ENCODE measurements around the gene SPRYD3.

SPRYD3 gene

GRCh38 chr12:53063708-53064612, 15.2 kb downstream of the SPRYD3 start:
- DNase-seq (ENCODE audit: low spot score): no peak

DNA sequence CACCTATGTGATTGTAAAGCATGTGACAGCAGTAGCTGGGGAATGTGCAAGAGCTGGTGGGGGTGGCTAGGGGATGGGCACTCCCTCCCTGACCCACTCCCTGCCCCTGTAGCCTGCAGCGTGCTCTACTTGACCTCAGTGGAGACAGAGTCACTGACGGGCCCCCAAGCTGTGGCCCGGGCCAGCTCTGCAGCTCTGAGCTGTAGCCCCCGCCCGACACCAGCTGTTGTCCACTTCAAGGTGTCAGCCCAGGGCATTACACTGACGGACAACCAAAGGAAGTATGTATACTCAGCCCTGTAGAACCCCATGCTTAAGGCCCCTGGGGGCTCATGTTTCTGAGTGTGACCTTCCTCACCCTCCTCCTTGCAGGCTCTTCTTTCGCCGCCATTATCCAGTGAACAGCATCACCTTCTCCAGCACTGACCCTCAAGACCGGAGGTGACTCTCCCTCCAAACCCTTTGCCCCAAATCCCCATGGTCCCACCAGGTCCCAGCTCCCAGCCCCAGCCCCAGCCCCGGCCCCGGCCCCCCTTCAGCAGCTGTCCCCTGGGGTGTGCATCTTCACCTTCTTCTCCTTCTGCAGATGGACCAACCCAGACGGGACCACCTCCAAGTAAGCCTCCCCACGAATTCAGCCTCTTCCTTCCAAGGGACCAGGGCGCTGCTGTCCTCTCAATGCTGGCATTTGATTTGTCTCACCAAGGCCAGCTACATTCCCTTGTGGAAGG, 16.0 kb downstream of the SPRYD3 start:
- no peak for DNase-seq (ENCODE audit: low spot score)

DNA sequence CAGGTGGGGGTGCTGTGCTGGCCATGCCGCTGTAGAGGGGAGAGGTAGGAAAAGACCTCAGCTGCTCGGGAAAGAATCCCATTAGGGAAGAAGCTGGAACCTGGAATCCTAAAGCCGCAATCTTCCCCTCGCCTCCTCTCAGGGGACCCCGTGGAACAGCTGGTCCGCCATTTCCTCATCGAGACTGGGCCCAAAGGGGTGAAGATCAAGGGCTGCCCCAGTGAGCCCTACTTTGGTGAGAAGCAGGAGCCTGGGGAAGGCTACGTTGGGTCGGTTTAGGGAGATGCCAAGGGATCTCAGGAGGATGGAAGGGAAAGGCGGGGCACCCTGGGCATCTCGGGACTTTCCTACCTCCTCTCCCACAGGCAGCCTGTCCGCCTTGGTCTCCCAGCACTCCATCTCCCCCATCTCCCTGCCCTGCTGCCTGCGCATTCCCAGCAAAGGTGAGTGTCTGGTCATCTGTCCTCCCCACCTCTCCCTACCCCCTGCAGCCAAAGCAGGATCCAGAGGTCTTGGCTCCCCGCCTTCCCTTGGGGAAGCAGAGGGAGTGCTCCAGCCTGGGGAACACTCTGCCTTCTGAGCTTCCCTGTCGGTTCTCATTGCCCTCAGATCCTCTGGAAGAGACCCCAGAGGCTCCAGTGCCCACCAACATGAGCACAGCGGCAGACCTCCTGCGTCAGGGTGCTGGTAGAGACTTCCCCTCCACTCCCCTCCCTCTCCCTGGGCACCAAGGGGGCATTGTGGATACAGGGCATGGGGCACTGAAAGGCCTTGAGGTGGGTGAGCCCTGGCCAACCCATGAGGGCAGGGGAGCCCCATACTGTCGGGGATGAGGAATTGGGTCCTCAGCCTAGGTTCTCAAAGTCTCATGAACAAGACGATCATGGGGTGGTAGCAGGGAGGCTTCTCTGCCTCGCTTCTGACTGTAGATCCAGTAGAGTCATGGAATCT, 16.9 kb downstream of the SPRYD3 start:
- no peak for DNase-seq (ENCODE audit: low spot score)

- no peak for DNase-seq (ENCODE audit: low spot score)
These were observed 17.7 kb downstream of the SPRYD3 start for GRCh38 chr12:53061404-53062010.

- no peak for DNase-seq (ENCODE audit: low spot score)
These were observed 18.4 kb downstream of the SPRYD3 start for GRCh38 chr12:53060721-53061276.

DNA sequence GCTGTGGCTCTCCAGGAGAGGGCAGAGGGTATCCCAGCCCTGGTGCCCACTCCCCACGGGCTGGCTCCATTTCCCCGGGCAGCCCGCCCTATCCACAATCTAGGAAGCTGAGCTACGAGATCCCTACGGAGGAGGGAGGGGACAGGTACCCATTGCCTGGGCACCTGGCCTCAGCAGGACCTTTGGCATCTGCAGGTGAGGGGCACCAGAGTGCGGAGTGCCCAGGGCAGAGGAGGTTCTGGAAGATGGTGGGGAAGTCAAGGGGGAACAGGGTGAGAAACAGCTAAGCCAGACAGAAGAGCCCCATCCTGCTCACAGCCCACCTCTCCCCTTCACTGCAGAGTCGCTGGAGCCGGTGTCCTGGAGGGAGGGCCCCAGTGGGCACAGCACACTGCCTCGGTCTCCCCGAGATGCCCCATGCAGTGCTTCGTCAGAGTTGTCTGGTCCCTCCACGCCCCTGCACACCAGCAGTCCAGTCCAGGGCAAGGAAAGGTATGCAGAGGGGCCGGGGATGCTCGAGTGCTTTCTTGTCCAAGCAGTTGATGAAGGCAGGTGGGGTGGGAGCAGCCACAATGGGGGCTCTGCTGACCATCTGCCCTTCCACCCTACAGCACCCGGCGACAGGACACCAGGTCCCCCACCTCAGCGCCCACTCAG, 19.0 kb downstream of the SPRYD3 start:
- DNase-seq (ENCODE audit: low spot score): no peak

- DNase-seq (ENCODE audit: low spot score): no peak
These were observed 19.6 kb downstream of the SPRYD3 start for GRCh38 chr12:53059434-53060063.

DNA sequence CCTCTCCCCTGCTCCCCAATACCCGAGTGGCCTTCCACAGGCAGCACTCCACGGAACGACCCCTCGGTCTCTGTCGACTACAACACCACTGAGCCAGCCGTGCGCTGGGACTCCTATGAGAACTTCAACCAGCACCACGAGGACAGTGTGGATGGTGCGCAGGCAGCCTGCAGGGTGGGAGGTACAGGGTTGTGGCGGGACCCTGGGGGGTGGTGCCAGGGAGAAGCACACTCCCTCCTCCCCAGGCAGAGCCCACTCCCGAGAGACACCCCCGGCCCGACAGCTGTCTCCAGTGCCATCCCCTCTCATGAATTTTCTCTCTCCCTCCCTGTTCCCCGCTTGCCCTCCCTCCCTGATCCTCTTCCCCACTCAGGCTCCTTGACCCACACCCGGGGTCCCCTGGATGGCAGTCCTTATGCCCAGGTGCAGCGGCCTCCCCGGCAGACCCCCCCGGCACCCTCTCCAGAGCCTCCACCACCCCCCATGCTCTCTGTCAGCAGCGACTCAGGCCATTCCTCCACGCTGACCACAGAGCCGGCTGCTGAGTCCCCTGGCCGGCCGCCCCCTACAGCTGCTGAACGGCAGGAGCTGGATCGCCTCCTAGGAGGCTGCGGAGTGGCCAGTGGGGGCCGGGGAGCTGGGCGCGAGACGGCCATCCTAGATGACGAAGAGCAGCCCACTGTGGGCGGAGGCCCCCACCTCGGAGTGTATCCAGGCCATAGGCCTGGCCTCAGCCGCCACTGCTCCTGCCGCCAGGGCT, 20.3 kb downstream of the SPRYD3 start:
- no peak for DNase-seq (ENCODE audit: low spot score)

- no peak for DNase-seq (ENCODE audit: low spot score)
These were observed 21.2 kb downstream of the SPRYD3 start for GRCh38 chr12:53057816-53058500.

DNA sequence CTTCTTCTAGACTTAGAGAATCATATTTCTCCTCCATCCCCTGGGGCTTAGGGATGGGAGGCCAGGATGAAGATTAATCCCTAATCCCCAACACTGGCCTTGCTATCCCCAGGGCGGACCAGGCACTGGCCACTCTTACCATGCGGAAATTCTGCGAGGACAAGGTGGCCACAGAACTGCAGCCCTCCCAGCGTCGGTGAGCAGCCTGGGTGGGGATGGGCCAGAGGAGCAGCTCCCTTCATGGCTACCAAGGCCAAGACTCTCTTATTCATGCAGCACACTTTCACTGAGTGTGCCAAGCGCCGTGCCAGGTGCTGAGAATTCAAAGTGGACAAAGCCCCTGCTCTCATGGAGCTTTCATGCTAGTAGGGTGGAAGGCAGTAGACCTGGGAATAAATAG, 22.3 kb downstream of the SPRYD3 start:
- no peak for DNase-seq (ENCODE audit: low spot score)

GRCh38 chr12:53056296-53056695, 22.9 kb downstream of the SPRYD3 start:
- DNase-seq (ENCODE audit: low spot score): no peak

DNA sequence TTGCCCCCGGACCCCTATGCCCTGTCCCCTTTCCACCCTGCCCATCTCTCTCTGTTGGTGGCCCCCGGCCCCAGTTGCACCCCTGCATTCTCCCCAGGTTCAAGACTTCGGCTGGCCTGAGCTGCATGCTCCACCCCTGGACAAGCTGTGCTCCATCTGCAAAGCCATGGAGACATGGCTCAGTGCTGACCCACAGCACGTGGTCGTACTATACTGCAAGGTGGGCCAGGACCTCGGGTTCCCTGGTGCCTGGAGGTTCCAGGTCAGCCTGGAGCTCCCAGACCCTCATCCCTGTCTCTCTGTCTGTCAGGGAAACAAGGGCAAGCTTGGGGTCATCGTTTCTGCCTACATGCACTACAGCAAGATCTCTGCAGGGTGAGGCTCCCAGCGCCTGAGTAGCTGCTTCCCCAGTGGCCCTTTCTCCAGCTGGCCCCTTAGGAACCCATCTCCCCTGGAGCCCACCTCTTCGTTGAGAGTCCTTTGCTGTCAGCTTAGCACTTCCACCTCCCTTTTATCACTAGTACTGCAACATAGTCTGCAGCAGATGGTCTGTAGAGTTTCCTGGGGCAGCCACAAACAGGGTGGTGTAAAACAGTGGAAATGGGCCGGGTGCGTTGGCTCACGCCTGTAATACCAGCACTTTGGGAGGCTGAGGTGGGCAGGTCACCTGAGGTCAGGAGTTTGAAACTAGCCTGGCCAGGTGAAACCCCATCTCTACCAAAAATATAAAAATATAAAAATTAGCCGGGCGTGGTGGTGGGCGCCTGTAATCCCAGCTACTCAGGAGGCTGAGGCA, 23.5 kb downstream of the SPRYD3 start:
- no peak for DNase-seq (ENCODE audit: low spot score)

DNA sequence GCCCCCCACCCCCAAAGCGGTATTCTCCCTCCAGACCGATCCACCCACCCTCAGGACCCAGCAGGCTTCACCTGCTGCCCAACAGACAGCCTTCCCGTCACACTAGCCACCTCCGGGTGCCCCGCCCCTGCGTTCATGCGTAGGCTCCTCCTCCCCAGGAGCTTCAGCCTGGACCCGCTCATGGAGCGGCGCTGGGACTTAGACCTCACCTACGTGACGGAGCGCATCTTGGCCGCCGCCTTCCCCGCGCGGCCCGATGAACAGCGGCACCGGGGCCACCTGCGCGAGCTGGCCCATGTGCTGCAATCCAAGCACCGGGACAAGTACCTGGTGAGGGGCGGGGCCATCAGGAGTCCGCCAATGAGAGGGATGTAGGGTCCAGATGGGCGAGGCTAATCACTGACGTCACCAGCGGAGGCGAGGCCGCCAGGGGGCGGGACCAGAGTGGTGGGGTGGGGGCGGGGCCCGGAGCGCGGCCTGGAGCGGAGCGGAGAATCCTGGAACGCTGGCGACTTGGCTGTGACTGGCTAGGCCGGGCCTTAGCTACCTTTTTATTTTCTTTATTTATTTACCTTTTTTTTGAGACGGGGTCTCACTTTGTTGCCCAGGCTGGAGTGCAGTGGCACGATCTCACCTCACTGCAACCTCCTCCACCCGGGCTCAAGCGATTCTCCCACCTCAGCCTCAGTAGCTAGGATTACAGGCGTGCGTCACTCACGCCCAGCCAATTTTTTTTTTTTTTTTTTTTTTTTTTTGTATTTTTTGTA, 24.9 kb downstream of the SPRYD3 start:
- peak; percentile 80 for DNase-seq (ENCODE audit: low spot score)

DNA sequence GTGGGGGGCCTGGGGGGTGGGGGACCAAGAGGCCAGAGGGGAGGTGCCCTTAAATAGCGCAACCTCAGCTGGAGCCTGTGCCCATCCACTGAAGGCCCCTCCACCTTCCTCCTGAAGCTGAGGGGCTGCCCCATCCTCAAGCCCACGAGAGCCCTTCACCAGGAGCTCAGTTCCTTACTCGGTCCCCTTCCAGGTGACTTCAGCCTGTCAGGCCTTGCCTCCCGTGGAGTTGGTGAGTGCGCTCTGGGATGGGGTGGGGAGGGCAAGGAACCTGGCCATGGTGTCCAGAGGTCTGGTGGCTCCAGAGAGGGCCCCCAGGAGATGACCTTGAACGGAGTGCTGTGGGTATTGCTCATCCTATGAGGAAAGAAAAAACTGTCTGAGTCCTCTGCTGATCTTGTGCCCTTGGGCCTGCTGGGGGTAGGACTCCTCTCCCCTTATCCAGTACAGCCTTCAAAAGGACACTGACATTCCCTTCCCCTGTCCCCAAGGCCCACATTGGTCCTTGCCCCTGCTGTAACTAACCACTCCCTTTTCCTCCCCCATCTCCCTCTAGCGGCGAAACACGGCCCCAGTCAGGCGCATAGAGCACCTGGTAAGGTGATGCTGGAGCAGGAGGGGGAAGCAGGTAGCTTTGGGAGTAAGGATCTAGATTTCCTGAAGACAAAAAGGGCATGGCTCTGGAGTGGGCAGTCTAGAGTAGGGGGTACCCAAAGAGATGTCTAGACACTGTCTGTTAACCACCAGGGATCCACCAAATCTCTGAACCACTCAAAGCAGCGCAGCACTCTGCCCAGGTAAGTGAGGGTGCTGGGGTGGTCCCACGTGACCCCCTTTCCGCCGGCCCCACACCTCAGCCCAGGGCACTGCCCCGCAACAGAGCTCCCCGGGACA, 25.7 kb downstream of the SPRYD3 start:
- no peak for DNase-seq (ENCODE audit: low spot score)

GRCh38 chr12:53052419-53053217, 26.6 kb downstream of the SPRYD3 start:
- no peak for DNase-seq (ENCODE audit: low spot score)
